ENCODE measurements around the gene SCT. TPM values are rescaled to one million over a fixed set of nuclear protein-coding genes. Genes with fewer than 3 reads are reported as not detected.

The SCT gene
- total and polyA plus RNA-seq, 2 of the 4 experiments (the other 2 are of a cell fraction), result not detected

DNA sequence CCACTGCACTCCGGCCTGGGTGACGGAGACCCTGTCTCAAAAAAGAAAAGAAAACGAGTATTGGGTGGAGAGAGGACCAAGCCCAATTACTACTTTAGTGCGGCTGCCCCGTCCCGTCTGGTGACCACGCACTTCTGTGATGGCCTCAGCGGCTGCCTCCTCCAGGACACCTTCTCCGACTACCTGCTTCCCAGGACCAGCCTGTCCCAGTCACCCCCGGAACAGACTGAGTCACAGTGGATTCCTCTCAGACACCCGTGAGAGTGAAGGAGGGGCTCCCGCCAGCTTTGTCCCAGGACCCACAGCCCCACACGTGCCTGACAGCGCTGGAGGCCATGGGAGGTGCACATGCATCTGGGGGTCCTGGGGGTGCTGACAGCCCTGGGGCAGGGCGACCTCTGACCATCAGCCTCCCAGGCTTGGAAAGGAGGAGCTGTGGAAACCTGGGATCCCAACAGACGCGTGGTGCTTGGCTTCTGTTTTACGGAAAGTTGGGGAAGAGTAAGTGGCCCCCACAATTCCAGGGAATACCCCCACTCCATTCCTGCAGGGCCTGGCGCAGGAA, 14.9 kb upstream of the SCT start:
- dilution Hi-C loops (cut with HindIII; ENCODE audit: low sequenced_read_pairs, unreplicated experiment) (no loop called here), in situ Hi-C loops (cut with MboI; ENCODE audit: low sequenced_read_pairs) (no loop called here), intact Hi-C loops (cut with micrococcal nuclease) (no loop called here)
- H3K9me3 ChIP-seq (ENCODE audit: control insufficient read depth, insufficient read depth, low read length), result no peaks in the 10 kb centered on the region
- ATAC-seq (ENCODE audit: low read depth) (no peak), DNase-seq (no peak)
- no peak overlapping the region for H2AK9ac ChIP-seq (replicated peaks; ENCODE audit: low read depth, low read length, poor library complexity)
- ChIA-PET POLR2A (ENCODE audit: unreplicated experiment) (no interaction called here), CTCF (no interaction called here)
- no peak overlapping the region for H4K8ac ChIP-seq (ENCODE audit: low read depth in 2 of 2, low read length in 2 of 2)
- H3K4me3 ChIP-seq (ENCODE audit: insufficient read depth, low read depth, low read length), result no peak overlapping the region
- H3K9ac ChIP-seq (ENCODE audit: low read depth, low read length), result no peak overlapping the region
- H3K79me1 ChIP-seq (ENCODE audit: low read depth in 1 of 2, low read length in 2 of 2), result no peaks in the 10 kb centered on the region
- no peak overlapping the region for H2AK5ac ChIP-seq (ENCODE audit: low read depth, low read length)
- peaks cover 8% of the 10 kb centered on the region; the same call in 1 of the 2 replicates for H3K4me1 ChIP-seq (ENCODE audit: control insufficient read depth, insufficient read depth, low read length)
- H3K27me3 ChIP-seq (ENCODE audit: control insufficient read depth, insufficient read depth, low read length), result peaks cover 14% of the 10 kb centered on the region; the same call in 1 of the 2 replicates
- TF ChIP-seq MAFK (IDR thresholded peaks at IDR 0.05; ENCODE audit: low read depth, low read length) (no peak), MAZ (IDR thresholded peaks at IDR 0.05; ENCODE audit: borderline replicate concordance, low read depth, low read length) (no peak), CTCF (conservative IDR thresholded peaks at IDR 0.05; ENCODE audit: low read depth, low read length) (no peak), FOS (IDR thresholded peaks at IDR 0.05; ENCODE audit: low read depth, low read length) (no peak), POLR2A (IDR thresholded peaks at IDR 0.05; ENCODE audit: low read depth, low read length) (no peak), NFE2L2 (IDR thresholded peaks at IDR 0.05; ENCODE audit: low read depth, low read length) (no peak), BHLHE40 (IDR thresholded peaks at IDR 0.05; ENCODE audit: low read depth, low read length) (no peak), CEBPB (IDR thresholded peaks at IDR 0.05; ENCODE audit: low read depth, low read length) (no peak), SMC3 (IDR thresholded peaks at IDR 0.05; ENCODE audit: low read depth, low read length) (no peak), CHD1 (IDR thresholded peaks at IDR 0.05; ENCODE audit: low read depth, low read length) (no peak), RFX5 (IDR thresholded peaks at IDR 0.05; ENCODE audit: low read depth, low read length) (no peak), ELK1 (IDR thresholded peaks at IDR 0.05; ENCODE audit: borderline replicate concordance, low read depth, low read length) (no peak), RCOR1 (IDR thresholded peaks at IDR 0.05; ENCODE audit: insufficient replicate concordance, low read length) (no peak), MXI1 (IDR thresholded peaks at IDR 0.05; ENCODE audit: borderline replicate concordance, low read depth, low read length) (no peak), RAD21 (IDR thresholded peaks at IDR 0.05; ENCODE audit: low read length) (no peak)
- H3K18ac ChIP-seq (ENCODE audit: low read depth, low read length), result no peak overlapping the region
- H2BK5ac ChIP-seq (ENCODE audit: low read depth, low read length, poor library complexity, severe bottlenecking), result no peak overlapping the region
- H3K9me1 ChIP-seq (ENCODE audit: insufficient read depth, low read length), result no peaks in the 10 kb centered on the region
- H3K14ac ChIP-seq (replicated peaks; ENCODE audit: low read depth, low read length), result no peak overlapping the region
- WGBS, 2 experiments (ENCODE audit: extremely low coverage in 2 of 2, insufficient read length in 1 of 2), result 80% methylated on average over 6 of the region's 19 CpGs; no CpG with 5 or more reads in 1 of the 2 experiments
- no peak overlapping the region for H2BK20ac ChIP-seq (ENCODE audit: low read depth, low read length)
- no peak overlapping the region for H2AFZ ChIP-seq (replicated peaks; ENCODE audit: low read length, poor library complexity)
- H4K91ac ChIP-seq (ENCODE audit: insufficient read depth, low read depth, low read length), result no peak overlapping the region
- H3K27ac ChIP-seq (ENCODE audit: insufficient read depth, low read length), result no peak overlapping the region
- no peak overlapping the region for H3K4me2 ChIP-seq (ENCODE audit: low read depth, low read length)
- H3K36me3 ChIP-seq (ENCODE audit: control insufficient read depth, insufficient read depth, low read length), result peaks cover 22% of the 10 kb centered on the region
- H3K23ac ChIP-seq (ENCODE audit: low read depth, low read length), result no peak overlapping the region
- H2BK15ac ChIP-seq (ENCODE audit: low read depth, low read length), result no peak overlapping the region
- no TSS peak for BruUV-seq (replicated peaks)
- H2BK120ac ChIP-seq (ENCODE audit: low read depth, low read length), result no peak overlapping the region
- H4K5ac ChIP-seq (ENCODE audit: low read depth, low read length), result no peak overlapping the region
- no peak overlapping the region for H3K56ac ChIP-seq (ENCODE audit: extremely low read depth, insufficient read depth, low read length)
- H3K4ac ChIP-seq (ENCODE audit: low read depth, low read length), result no peak overlapping the region
- peaks cover 27% of the 10 kb centered on the region for H4K20me1 ChIP-seq (ENCODE audit: insufficient read depth, low read length)

Measured in IMR-90 (cell line).